SKM-1 treated with dmso at 0.1 percent for 144 hours (cell line): Measurements from ENCODE around the gene ZNF493.

Experiments used
- DNase-seq: peaks from one replicate; lab custom pipeline; 2025; ENCODE audit not compliant: unreplicated experiment; lab: John Stamatoyannopoulos, UW

ZNF493 gene

DNA sequence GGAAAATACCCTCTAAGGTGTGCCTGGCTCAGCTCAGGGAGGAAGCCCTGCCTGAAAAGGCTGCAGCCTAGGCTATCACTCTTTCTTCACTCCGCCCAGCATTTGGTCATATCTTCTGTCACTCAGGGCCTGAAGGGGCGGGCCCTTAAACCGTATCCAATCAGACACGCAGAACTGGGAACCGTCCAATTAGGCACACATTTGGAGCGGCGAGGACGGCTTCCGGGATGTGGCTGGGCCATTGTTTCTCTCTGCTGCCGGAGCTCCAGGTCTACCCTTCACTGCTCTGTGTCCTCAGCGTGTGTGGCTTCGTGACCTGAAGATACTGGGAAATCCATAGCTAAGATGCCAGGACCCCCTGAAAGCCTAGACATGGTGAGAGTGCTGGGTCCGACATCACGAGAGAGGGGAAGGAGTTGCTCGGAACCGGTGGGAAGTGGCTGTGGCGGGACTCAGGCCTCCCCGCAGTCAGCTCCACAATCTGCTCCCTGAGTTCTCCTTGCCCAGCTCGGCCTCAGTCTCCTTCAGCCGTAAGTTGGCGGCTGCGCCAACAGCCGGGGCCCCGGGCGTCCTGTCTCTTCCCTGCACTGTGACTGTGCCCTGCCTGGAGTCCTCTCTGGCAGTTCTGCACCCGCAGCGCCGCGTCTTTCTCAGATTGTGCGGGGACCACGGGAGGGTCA, at the start of gene ZNF493:
Gene ZNF493, plus strand, starts transcription at position 241 of the 680 bp plus-strand sequence. Its CDS starts 105 bp downstream, at position 346.
- DNase-seq: peak; percentile 93

DNA sequence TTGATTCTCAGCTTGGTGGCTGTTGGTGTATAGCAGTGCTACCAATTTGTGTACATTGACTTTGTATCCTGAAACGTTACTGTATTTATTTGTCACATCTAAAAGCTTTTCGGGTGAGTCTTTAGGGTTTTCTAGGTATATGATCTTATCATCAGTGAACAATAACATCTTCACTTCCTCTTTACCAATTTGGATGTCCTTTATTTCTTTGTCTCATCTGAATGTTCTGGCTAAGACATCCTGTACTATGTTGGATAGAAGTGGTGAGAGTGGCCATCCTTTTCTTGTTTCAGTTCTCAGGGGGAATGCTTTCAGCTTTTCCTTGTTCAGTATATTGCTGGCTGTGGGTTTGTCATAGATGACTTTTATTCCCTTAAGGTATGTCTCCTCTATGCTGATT, 44.1 kb upstream of the ZNF493 start:
- no peak for DNase-seq

DNA sequence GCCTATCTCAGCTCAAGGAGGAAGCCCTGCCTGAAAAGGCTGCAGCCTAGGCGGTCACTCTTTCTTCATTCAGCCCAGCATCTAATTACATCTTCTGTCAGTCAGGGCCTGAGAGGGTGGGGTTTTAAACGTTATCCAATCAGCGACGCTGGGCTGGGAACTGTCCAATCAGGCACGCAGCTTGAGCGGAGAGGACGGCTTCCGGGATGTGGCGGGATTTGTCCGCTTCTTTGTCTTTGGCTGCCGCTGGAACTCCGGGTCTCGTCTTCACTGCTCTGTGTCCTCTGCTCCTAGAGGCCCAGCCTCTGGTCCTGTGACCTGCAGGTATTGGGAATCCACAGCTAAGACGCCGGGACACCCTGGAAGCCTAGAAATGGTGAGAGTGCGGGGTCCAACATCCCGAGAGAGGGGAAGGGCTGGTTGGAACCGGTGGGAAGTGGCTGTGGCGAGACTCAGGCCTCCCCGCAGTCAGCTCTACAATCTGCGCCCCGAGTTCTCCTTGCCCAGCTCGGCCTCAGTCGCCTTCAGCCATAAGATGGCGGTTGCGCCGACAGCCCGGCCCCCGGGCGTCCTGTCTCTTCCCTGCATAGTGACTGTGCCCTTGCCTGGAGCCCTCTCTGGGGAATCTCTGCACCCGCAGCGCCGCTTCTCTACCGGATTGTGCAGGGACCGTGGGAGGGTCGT, 38.0 kb upstream of the ZNF493 start, which contains the start of gene ZNF738:
Gene ZNF738, plus strand, starts transcription at position 233 of the 684 bp plus-strand sequence. Its CDS starts 141 bp downstream, at position 374.
- DNase-seq: peak; percentile 94

DNA sequence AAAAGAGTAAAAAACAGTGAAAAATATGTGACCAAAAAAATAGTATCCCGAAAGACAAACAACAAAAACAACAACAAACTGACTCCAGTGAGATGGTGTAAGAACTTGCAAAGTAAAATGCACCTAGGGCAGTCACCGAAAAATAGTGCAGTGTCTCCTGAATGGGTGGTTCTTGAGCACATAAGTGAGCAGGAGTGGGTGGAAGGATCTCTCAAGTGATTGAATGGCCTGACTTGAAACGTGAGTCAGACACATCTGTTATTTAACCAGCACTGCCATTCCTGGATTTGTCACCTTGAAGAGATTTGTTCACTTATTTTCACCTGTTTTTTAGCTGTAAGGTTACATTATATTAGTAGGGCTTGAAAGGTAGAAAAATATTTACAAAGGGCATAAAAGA, 34.6 kb upstream of the ZNF493 start:
- DNase-seq: no peak

DNA sequence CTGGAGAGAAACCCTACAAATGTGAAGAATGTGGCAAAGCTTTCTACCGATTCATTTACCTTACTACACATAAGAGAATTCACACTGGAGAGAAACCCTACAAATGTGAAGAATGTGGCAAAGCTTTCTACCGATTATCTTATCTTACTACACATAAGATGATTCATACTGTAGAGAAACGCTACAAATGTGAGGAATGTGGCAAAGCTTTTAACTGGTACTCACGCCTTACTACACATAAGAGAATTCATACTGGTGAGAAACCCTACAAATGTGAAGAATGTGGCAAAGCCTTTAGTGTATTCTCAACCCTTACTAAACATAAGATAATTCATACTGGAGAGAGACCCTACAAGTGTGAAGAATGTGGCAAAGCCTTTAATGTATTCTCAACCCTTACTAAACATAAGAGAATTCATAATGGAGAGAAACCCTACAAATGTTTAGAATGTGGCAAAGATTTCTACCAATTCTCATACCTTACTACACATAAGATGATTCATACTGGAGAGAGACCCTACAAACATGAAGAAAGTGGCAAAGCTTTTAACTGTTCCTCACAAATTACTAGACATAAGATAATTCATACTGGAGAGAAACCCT, 12.9 kb upstream of the ZNF493 start:
- no peak for DNase-seq

DNA sequence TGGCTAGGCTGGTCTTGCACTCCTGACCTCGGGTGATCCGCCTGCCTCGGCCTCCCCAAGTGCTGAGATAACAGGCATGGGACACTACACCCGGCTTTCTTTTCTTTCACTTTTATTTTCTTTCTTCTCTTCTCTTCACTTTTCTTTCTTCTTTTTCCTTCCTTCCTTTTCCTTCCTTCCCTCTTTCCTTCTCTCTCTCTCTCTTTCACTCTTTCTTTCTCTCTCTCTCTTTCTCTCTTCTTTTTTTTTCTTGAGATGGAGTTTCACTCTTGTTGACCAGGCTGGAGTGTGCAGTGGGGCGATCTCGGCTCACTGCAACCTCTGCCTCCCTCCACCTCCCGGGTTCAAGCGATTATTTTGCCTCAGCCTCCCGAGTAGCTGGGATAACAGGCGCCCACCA, 812 bp upstream of the ZNF493 start:
- no peak for DNase-seq

DNA sequence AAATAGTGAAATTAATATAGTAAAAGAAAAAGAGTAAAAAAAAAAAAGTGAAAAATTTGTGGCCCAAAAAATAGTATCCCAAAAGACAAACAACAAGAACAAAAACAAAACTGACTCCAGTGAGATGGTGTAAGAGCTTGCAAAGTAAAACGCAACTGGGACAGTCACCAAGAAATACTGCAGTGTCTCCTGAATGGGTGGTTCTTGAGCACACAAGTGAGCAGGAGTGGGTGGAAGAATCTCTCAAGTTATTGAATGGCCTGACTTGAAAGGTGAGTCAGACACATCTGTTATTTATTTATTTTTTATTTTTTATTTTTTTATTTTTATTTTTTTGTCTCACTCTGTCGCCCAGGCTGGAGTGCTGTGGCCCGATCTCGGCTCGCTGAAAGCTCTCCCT, 1.9 kb downstream of the ZNF493 start:
- no peak for DNase-seq

DNA sequence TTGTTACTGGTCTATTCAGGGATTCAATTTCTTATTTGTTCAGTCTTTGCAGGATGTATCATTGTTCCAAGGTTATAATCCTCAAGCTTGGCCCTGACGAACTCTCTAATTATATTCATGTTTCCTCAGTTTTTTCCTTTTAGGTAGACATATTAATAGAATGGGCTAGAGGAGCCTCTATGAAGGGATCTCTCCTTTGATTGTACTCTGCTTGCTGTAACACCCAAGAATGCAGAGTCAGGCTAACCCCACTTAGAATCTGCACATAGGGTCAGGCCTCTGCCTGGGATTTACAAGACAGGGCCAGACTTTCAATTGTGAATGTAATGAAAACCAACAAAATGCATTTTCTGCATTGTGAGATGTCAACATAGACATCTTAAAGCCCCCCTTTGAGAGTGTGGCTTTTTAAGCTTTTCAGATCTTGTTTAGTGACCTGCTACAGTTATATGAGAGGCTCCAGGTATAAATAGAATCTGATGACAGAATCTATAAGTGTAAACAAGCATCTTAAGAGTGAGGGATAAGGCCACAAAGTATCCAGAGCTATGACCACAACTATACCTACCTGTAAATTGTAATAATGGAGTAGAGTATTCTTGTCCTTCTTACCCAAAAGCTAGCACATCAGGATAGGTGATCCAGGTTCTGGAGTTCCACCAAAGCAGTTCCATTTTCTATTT, 5.5 kb downstream of the ZNF493 start:
- no peak for DNase-seq

DNA sequence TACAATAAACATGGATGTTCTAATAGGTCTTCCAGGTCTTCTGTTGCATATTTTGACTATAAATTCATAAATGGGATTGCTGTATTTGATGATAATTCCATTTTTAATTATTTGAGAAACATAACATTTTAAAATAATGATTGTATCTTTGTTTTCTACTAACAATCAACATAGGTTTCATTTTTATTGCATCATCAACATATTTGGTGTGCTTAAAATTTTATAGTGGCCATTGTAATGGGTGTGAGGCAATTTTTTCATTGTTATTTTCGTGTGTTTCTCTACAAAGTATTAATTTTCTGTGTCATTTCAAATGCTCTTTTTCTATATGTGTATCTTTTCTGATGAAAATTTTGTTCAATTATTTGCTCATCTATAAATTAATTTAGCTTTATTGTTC, 13.2 kb downstream of the ZNF493 start:
- DNase-seq: no peak

DNA sequence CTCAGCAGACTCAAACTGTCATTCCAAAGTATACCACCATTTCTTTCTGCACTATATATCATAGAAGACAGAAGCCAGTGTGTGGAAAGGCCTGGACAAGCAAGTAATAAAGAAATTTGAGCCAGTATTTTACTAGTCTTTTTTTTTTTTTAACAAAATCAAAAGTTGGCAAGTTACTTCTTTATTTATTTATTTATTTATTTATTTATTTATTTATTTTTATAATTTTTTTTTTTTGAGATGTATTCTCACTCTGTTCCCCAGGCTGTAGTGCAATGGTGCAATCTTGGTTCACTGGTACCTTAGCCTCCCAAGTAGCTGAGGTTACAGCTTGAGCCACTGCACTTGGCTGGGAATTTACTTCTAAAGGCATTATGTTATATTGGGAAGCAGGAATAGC, 25.3 kb downstream of the ZNF493 start:
- no peak for DNase-seq

DNA sequence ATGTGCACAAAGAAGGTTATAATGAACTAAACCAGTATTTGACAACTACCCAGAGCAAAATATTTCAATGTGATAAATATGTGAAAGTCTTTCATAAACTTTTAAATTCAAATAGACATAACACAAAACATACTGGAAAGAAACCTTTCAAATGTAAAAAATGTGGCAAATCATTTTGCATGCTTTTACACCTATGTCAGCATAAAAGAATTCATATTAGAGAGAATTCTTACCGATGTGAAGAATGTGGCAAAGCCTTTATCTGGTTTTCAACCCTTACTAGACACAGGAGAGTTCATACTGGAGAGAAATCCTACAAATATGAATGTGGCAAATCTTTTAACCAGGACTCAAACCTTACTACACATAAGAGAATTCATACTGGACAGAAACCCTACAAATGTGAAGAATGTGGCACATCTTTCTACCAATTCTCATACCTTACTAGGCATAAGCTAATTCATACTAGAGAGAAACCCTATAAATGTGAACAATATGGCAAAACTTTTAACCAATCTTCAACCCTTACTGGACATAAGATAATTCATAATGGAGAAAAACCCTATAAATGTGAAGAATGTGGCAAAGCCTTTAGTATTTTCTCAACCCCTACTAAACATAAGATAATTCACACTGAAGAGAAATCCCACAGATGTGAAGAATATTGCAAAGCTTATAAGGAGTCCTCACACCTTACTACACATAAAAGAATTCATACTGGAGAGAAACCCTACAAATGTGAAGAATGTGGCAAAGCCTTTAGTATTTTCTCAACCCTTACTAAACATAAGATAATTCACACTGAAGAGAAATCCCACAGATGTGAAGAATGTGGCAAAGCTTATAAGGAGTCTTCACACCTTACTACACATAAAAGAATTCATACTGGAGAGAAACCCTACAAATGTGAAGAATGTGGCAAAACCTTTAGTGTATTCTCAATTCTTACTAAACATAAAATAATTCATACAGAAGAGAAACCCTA, 26.4 kb downstream of the ZNF493 start:
- no peak for DNase-seq

DNA sequence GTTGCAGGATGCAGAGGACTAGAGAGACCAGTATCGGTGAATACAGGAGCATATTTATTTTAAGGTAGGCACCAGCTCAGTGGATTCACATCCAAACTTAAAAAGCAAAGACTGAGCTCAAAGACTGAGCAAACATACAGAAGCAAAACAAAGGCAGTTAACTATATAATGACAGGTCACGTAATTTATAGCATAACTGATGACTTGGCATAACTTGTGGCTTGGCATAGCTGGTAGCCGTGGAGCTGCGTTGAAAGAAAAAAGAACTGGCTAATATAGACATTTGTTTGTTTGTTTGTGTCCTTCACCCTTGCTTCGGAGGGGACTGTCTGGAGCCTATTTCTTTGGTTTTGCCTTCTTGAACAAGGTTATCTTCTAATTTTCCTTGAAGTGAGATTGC, 33.7 kb downstream of the ZNF493 start:
- no peak for DNase-seq

DNA sequence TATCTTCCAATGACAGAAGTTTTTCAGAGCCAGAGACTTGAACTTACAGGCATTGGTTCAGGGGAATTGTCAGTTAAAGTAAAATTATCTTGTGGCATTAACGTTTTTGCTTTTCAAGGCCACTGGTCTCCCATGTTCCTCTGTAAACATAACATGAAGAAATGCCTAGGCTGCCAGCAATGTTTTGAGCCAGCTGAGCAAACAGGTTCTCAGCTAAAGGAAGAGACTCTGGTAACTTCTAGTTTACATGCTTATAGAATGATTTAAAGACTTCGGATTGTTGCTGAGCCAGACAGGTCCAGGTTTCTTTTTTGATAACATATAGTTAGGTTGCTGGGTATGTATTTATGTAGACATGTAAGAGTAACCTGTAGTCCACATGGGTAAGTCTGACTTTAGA, 35.7 kb downstream of the ZNF493 start:
- DNase-seq: no peak

DNA sequence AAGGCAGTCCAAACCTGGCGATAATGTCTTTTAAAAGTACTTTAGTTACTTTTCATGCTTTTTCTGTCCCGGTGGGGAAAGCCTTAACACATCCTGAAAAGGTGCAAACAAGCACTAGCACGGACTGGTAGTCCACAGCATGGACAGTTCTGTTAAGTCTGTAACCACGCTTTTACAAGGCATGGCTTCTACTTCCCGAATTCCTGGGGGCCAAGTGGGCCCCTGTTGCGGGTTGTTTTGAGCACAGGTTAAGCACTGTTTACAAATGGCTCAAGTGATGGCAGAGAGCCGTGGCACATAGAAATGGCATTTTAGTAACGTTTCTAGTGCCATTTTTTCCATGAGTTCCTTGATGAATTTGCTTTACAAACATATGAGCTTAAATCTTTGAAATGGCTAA, 37.6 kb downstream of the ZNF493 start:
- no peak for DNase-seq

DNA sequence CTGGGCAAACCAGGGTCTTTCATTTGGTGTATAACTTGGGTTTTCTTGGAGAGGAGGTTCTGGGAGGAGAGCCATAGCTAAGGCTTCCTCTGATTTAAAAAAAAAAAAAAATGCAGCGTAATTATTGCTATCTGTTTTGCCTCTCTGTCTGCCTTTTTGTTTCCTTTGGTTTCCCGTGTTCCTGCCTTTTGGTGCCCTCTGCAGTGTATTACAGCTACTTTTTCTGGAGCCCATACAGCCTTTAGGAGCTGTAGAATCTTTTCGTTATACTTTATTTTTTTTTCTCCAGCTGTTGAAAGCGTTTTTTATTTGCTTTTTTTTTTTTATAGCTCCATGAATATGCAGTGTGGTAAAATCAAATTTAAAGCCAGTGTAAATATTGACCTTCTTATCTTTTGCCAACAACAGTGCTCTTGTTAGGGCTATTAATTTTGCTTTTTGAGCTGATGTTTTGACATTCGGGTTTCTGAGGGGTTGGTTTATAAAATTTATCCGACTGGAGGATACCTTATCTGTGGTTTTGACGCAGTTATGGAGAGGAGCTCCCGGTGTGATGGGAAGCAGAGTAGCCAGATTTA, 38.1 kb downstream of the ZNF493 start:
- DNase-seq: no peak

DNA sequence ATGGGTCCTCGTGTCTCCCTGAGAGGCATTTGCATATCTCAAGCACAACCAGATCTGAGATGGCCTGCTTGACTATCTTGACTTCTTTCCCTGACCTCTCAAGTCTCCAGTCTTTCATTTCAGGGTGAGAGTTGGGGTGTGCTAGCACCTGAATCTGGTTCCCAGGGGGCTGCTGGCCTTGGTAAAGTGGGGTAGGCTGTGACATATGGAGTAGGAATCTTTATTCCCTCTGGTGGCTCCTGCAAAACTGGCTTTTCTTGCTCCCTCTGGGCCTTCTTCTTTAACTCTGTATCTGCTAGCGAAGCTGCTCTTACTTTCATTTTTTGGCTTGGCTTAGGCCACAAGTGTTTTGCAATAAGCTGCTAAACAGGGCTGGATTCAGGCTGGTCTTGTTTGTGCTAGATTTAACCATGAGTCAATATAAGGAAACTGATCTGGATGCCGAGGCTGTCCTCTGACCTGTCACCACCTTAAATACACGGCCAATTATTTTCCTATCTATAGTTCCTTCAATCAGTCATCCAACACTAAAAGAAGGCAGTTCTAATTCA, 42.3 kb downstream of the ZNF493 start:
- no peak for DNase-seq

DNA sequence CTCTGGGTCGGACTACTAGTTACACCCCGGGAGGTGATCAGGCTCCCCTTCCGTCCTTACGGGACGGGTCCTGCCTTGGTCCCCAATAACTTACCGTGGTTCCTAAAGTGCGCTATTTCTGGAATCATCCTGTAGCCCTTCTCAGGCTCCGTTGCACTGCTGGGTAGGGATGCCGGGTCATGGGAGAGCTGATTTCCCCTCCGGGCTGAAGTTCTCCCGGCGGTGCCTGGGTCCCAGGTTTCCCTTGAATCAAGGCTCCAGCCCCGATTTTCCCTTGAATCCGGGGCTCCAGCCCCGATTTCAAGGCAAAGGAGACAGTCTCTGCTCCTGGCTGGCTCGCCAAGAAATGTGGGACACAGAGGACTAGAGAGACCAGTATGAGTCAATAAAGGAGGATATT, 43.4 kb downstream of the ZNF493 start:
- DNase-seq: no peak

DNA sequence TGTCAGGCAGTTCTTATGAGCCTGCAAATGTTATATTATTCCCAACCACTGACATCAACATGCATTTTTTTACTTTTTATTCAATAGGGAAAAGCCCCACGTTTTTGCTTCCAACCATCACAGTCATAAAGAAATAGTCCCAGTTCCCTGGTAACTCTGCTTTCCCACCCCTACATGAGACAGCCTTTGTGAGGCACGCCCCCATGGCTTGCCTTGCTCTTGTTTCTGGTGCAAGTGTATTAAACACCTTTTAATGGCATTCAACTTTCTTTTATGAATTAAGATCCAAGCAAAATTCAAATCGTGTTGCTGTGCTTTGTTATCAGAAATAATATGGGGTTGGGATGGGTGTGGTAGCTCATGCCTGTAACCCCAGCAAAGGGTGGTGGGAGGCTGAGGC, 54.3 kb downstream of the ZNF493 start:
- no peak for DNase-seq

DNA sequence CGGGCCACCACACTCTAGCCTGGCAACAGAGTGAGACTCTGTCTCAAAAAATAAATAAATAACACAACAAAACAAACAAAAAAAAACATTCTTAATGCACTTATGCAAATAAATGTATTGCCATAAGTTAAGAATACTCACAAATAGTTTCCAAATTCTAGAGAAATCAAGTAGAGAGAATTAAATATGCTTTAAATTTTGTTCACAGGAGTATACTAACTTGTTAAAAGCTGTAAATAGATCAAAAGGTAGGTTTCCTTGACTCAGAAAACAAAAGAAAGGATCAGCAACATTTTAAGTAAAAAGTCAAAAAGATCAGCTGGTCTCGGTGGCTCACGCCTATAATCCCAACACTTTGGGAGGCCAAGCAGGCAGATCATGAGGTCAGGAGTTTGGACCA, 58.0 kb downstream of the ZNF493 start:
- no peak for DNase-seq

DNA sequence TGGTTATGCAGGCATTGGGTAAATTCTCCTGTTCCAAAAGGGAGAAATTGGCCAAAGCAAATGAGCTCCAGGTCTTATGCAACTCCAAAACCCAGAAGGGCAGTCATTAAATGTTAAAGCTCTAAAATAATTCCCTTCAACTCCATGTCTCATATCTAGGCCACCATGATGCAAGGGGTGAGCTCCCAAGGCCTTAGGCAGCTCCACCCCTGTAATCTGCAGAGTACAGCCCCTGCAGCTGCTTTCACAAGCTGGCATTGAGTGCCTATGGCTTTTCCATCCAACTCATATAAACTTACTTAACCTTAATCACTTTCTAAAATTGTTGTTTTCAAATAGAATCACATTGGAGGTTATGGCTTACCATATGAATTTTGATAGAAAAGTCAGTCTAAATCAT, 63.8 kb downstream of the ZNF493 start:
- DNase-seq: no peak
